GM18498 (cell line): Measurements from ENCODE around the gene PNMT.

Experiments used
- ATAC-seq: cut with Tn5 transposase; IDR thresholded peaks from one replicate; pipeline ENCODE4 v1.9.1; 2021; ENCODE audit warnings: mild to moderate bottlenecking, moderate library complexity; ENCODE audit not compliant: unreplicated experiment

Gene PNMT

DNA sequence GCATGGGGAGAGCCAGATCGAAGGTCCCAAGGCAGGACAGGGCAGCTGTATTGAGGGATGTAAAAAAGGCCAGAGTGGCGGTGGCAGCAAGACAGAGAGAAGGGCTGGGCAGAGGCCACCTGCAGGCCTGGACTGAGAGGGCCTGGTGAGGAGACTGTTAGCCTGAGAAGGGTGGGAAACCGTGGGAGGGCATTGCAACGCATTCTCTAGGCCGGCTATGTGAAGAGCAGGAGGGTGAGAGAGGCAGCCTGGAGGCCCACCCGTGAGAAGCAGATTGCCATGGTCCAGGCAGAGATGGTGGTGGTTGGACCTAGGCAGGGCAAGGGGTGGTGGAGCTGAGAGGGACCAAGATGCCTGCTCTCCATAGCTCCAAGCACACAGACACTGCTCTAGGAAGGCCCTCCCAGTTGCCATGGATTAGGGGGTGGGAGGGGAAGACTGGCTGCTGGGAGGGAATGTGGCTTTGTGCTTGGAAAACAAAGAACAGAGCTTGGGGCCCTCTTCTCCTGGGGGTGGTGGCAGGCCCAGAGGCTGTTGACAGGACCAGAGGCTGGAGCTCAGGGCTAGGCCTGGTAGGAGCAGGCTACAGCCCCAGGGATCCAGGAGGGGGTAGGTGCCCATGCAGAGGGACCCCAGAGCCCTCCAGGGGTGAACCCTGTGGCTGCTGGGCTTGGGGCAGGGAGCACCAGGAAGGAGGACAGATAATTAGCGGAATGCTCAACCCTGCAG is 15.5 kb upstream of the PNMT start:
- ATAC-seq, result no peak

DNA sequence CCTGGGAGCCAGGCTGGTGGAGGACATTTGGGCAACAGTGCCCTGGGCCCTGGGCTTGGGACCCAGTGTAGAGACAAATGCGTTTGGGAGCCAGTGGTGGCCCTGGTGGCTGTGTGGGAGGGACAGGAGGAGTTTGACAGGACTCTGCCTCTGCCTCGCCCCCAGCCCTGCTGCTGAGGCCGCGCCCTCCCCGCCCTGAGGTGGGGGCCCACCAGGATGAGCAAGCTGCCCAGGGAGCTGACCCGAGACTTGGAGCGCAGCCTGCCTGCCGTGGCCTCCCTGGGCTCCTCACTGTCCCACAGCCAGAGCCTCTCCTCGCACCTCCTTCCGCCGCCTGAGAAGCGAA is 15.0 kb upstream of the PNMT start:
- no peak for ATAC-seq

DNA sequence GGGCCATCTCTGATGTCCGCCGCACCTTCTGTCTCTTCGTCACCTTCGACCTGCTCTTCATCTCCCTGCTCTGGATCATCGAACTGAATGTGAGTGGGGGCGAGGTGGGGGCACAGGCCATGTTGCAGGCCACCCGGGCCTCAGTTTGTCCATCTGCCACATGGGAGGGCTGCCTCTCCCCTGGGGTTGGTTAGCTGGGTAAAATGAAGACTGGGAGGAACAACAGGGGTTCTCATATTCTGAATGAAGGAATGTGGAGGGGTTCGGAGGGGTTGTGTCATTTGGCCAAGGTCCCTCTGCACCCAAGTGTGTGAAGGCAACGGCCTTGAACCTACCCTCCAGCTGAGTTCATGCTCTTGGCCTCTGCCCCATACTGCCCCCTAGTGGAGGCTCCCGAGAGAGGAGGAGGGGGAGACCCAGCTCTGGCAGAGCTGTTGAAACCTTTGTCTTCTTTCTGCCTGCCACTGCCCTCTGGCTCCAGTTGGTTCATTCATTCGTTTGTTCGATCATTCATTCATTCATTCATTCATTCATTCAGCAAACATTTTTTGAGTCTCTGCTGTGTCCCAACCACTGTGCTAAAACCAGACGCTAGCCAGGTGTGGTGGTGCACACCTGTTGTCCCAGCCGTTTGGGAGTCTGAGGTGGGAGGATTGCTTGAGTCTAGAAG is 14.5 kb upstream of the PNMT start:
- ATAC-seq, result no peak

DNA sequence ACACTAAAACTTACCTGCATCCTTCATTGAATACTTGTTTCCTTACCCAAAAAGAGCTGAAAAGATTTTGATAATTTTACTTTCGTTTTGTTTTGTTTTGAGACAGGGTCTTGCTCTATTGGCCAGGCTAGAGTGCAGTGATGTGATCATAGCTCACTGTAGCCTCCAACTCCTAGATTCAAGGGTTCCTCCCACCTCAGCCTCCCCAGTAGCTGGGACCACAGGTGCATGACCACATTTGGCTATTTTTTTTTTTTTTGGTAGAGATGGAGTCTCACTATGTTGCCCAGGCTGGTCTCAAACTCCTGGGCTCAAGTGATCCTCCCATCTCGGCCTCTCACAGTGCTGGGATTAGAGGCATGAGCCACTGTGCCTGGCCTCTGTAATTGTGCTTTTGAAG is 13.1 kb upstream of the PNMT start:
- no peak for ATAC-seq

DNA sequence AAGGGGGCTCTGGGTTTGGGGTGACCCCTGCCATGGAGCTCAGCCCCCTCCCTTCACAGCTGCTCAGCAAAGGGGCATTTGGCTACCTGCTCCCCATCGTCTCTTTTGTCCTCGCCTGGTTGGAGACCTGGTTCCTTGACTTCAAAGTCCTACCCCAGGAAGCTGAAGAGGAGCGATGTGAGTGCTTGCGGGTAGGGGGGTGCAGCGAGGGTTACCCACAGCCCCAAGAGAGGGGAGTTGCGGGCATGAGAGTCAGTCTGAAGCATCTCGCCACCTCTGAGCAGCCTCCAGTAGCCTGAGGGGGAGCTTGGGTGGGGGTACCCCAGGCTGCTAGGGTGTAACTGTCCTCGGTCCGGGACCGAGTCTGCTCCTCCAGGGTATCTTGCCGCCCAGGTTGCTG is 9.9 kb upstream of the PNMT start:
- no peak for ATAC-seq

DNA sequence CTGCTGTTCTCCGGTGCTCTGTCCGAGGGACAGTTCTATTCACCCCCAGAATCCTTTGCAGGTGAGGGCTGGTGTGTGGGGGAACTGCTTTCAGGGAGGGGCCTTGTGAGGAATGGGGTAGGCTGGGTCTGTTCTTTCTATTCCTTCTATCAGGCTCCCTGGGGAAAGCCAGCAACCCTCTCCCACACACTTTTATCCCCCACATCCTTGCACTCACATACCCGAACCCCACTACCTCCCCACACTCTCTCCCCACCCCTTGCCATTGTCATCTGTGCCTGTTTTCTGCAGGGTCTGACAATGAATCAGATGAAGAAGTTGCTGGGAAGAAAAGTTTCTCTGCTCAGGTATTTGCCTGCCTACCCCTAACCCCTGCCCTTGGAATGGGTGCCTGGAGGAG is 9.5 kb upstream of the PNMT start:
- ATAC-seq, result no peak

DNA sequence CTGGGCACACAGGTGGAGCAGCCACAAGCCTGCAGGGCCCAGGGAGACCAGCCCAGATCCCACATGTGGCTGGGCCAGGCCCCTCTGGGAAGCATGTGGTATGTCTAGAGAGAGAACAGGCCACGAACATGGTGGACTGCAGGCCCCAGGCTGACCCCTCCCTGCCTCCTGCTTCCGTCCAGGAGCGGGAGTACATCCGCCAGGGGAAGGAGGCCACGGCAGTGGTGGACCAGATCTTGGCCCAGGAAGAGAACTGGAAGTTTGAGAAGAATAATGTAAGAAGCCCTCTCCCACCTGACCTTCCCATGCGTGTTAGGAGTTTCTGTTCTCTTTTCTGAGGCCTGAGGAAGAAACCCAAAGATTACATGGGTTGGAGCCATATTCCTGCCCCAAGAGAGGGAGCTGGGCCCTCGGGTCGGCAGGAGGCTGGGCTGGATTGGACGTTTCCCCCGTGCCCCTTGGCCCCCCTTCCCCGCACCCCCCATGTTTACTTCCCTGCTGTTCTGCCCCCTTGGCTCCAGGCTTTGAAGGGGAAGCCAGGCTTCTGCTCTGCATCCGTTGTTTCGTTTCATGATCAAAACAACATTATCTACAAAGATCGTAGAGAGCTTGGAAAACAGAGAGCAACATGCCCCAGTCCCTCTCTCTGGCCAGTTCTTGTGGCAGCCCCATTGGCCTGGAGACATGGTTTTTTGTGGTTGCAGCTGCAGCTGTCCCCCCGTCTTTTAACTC is 8.8 kb upstream of the PNMT start:
- no peak for ATAC-seq

DNA sequence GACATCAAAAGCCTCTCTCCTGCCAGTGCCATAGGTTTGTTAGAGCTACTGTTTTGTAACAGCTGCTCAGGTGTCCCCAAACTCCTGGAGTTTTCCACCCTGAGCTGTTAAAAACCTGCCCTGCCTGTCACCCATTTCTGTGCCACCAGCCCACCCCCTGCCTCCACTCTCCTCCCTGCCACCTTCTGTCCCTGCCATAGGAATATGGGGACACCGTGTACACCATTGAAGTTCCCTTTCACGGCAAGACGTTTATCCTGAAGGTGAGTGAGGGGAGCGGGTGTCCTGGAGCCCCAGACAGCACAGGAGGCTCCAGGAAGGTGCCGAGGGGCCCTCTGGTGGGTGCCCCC is 8.3 kb upstream of the PNMT start:
- ATAC-seq, result no peak

DNA sequence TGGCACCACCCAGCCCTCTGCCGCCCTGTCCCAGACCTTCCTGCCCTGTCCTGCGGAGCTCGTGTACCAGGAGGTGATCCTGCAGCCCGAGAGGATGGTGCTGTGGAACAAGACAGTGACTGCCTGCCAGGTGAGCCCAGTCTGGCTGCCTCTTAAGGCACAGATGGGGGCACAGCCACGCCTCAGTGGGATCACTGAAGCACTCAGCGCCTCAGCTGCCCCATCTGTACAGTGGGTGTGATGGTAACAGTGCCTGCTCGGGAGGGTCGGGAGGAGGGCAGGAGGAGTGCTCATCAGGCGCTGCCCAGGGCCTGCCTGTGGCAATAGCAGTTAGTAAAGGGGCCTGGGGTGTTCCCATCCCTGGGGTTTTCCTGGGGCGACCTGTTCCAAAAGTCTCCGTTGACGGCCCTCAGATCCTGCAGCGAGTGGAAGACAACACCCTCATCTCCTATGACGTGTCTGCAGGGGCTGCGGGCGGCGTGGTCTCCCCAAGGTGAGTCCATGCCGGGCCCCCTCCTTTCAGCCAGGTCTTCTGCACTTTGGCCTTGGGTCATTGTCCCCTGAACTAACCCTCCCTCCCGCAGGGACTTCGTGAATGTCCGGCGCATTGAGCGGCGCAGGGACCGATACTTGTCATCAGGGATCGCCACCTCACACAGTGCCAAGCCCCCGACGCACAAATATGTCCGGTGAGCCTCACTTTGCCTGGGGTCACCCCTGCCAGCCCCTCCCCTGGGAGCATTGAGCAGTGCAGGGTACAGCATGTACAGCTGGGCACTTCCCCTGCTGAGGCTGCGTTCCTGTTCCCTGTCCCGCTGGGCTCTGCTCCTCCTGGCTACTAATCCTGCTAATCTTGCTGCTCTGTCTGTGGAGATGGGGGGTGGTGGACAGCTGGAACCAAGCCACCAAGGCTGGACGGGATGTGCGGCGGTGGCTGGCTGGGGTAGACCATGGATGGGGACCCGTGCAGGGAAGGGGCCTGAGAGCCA is 7.6 kb upstream of the PNMT start:
- ATAC-seq, result no peak

DNA sequence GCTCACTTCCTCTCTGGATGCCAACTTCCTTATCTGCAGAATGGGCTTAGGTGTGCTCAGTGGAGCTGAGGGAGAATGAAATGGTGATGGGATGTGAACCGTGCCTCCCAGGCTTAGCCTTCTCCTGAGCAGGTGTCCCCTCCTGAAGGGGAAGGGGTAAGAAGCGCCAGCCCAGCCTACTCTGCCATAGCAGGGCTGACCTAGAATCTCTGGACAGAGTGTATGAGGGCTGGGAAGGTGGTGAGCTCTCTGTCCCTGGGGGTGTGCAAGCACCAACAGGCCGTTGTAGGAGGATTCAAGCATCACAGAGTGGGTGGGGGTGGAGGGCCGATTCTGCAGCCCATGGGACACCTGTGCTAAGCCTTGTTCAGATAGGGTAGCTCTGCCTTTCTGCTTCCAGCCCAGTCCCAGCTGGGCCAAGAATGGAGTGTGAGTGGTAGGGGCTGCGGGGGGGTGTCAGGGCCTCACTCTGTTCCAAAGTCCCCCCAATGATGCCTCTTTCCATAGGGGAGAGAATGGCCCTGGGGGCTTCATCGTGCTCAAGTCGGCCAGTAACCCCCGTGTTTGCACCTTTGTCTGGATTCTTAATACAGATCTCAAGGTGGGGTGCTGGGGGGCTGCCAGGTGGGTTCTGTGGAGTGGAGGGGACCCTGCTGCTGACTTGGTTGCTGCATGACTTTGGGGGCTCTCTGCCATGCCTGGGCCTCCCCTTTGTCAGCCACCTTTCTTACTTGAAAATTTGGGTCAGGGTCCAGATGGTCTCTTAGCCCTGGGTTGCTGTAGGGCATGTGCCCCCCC is 6.3 kb upstream of the PNMT start:
- no peak for ATAC-seq

DNA sequence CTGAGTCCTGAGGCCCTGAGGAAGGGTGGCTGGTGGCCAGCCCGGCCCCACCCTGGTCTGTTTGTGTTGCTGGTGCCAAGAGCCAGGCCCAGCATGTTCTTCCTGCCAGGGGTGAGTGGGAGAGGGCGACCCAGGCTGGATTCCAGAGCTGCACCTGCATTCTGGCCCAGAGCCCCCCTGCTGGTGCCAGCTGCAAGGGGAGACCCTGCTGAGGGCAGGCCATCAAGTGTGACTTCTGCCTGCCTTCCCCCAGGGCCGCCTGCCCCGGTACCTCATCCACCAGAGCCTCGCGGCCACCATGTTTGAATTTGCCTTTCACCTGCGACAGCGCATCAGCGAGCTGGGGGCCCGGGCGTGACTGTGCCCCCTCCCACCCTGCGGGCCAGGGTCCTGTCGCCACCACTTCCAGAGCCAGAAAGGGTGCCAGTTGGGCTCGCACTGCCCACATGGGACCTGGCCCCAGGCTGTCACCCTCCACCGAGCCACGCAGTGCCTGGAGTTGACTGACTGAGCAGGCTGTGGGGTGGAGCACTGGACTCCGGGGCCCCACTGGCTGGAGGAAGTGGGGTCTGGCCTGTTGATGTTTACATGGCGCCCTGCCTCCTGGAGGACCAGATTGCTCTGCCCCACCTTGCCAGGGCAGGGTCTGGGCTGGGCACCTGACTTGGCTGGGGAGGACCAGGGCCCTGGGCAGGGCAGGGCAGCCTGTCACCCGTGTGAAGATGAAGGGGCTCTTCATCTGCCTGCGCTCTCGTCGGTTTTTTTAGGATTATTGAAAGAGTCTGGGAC is 5.5 kb upstream of the PNMT start:
- no peak for ATAC-seq

DNA sequence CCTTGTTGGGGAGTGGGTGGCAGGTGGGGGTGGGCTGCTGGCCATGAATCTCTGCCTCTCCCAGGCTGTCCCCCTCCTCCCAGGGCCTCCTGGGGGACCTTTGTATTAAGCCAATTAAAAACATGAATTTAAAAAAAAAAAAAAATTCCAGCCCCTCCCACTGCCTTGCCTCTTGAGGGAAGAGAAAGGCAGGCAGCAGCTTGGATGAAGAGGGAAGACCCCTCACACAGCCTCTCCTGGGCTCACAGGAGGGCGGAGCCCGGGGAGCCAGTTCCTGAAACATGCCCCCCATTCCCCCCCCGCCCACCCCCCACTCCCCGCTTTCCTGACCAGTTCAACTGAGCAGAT is 4.9 kb upstream of the PNMT start:
- ATAC-seq, result no peak

DNA sequence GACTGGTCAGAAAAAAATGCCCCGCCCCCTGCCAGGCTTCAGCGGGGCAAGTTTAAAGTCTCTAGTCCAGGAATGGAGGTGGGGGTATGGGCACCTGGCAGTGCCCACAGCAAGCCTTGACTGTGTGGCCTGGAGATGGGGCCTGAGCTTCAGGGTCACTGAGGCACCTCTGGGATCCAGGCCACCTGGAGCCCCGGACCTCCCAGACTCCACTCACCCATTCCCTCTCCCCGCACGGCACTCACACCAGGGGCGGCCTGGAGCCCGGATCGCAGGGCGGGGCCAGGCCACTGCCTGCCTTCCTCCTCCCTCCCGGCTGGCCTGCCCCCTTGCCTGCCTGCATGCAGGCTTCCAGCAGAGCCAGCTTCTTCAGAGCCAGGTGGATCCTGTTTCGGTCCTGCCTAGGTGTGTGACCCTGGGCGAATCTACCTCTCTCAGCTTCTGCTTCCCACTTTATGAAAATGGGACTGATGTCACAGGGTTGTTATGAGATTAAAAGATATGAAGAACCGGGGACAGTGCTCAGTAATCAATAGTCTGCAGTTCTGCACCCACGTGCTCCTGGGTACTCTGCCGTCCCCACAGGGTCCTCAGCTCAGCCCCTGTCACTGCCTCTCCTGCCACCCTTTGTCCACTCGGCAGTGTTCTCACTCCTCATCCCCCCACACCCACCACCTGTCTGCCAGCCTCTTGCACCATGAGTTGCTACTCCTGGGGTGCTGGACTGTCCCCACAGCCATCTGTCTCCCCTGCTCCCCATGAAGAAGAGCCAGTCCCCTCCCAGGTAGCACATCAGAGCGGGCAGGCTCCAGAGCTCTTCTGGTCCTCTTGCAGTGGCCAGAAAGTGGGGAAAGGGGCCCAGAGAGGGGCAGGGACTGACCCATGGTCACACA is 4.3 kb upstream of the PNMT start:
- ATAC-seq, result no peak

DNA sequence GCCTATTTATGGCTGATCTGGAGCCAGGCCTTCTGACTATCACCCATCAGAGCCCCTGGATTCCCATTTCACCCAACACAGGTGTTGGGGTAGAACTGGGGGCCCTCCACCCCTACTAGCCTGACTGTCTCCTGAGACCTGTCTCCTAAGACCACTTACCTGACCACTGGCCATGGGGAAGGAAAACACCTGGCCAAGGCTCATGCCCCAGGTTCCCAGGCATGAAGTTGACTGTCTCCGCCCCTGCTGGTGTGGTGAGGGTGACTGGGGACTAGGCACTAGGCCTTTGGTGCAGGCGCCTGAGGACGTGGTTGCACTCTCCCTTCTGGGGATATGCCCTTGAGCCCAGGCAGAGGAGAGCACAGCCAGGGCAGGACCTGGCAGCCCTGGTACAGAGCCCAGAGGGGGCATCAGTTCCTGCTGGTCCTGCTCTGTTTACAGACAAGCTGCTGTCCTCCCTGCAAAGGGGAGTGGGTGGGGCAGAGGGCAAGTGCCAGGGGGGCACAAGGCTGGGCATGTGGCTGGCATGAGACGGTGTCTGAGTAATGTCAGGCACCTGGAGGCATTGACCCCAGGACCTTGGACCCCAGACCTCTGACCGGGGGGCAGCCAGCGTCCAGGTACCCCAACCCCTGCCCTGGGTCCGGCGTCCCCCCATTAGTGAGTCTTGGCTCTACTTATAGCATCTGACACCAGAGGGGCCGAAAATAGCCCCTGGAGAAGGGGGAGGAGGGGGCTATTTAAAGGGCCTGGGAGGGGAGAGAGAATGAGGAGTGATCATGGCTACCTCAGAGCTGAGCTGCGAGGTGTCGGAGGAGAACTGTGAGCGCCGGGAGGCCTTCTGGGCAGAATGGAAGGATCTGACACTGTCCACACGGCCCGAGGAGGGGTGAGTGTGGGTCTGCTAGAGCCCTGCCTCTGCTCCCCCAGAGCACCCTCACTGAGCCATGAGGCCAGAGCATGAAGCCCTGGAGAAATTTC is 3.4 kb upstream of the PNMT start, which contains the start of gene TCAP:
Gene TCAP, plus strand, starts transcription at position 769 of the 981 bp plus-strand sequence. Its CDS starts 11 bp downstream, at position 780.
- no peak for ATAC-seq

DNA sequence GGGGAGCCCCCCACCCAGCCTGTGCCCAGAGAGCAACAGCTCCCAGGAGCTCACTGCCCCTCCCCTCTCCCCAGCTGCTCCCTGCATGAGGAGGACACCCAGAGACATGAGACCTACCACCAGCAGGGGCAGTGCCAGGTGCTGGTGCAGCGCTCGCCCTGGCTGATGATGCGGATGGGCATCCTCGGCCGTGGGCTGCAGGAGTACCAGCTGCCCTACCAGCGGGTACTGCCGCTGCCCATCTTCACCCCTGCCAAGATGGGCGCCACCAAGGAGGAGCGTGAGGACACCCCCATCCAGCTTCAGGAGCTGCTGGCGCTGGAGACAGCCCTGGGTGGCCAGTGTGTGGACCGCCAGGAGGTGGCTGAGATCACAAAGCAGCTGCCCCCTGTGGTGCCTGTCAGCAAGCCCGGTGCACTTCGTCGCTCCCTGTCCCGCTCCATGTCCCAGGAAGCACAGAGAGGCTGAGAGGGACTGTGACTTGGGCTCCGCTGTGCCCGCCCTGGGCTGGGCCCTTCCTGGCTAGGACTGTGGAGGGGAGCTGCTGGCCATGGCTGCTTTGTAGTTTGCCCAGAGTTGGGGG is 2.5 kb upstream of the PNMT start:
- ATAC-seq, result no peak

DNA sequence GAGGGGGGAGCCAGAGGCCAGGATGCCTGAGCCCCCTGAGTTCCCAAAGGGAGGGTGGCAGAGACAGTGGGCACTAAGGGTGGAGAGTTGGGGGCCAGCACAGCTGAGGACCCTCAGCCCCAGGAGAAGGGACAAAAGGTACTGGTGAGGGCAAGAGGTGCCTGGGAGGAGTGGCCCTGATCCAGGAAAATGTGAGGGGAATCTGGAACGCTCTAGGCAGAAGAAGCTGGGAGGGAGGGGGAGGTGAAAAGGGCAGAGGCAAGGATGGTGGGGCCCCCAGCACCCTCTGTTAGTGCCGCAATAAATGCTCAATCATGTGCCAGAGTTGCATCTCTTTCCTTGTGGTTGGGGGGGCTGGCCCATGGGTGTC is 2.0 kb upstream of the PNMT start:
- ATAC-seq, result no peak
